K562 (cell line): ENCODE results near the gene TLDC2. TPM values are rescaled to one million over a fixed set of nuclear protein-coding genes. Genes with fewer than 3 reads are reported as not detected.
"Not testable (repeated sequence)": the region's sequence is repeated elsewhere in the genome, so short reads cannot be mapped to it uniquely, and the experiment has no call there.

Experiments
- ATAC-seq: fragments of 200-7000 bp; cut with Tn5 transposase; 3 replicates; pipeline ENCODE4 v1.9.1; 2020; ENCODE audit warnings: moderate library complexity
- BruUV-seq: library from RNA; stranded (reverse); fragments of 400-500 nt; replicated peaks from 2 replicates; lab custom pipeline; 2021; lab: Mats Ljungman, UMichigan
- CTCF ChIA-PET: fragments of 300-600 bp; formaldehyde crosslinking; extraction: SDS; loops from one replicate; lab custom pipeline; 2021; ENCODE audit warnings: low intra/inter-chr PET ratio; lab: Yijun Ruan, JAX
- POLR2A ChIA-PET: fragments of 300-600, 350-650 bp; sonication (Branson Sonifier 250); formaldehyde crosslinking; extraction: SDS; loops from one replicate; lab custom pipeline; 2021; ENCODE audit warnings: antibody characterized with exemption, inconsistent platforms; lab: Yijun Ruan, JAX
- DNase-seq, 4 experiments: peaks; one replicate each; pipeline versions ENCODE4 v3.0.0 to v3.0.0-alpha.2; 2011 to 2018; ENCODE audit warnings: low spot score in 3 of 4, mixed read lengths in 3 of 4; ENCODE audit errors: extremely low read depth in 1 of 4
- FAIRE-seq: peaks from 2 replicates; lab custom pipeline; 2011; peaks lifted over from hg19 to GRCh38; lab: Jason Lieb, UNC
- H2AFZ ChIP-seq: 2 replicates; pipeline ENCODE4 v1.6.0; 2011; ENCODE audit warnings: low read depth, low read length, control low read depth, inconsistent platforms
- H3K27ac ChIP-seq: fragments of 200-600 bp; 3 replicates; pipeline ENCODE4 v1.8.0; 2011; ENCODE audit warnings: low read depth, mild to moderate bottlenecking, control low read depth, inconsistent platforms, low read length, moderate library complexity, mixed read lengths; ENCODE audit errors: extremely low read depth
- H3K27me3 ChIP-seq, 2 experiments: fragments of 300-600 bp in 1 of 2; 2 replicates in 1 of 2; 3 replicates in 1 of 2; pipeline versions ENCODE4 v1.6.0 to v1.8.0; 2011; ENCODE audit warnings: inconsistent platforms in 2 of 2, low read length in 2 of 2, mild to moderate bottlenecking in 1 of 2, mixed read lengths in 1 of 2, moderate library complexity in 1 of 2; ENCODE audit not compliant: control insufficient read depth in 2 of 2, insufficient read depth in 2 of 2
- H3K36me3 ChIP-seq: fragments of 300-600 bp; 3 replicates; pipeline ENCODE4 v1.8.0; 2011; ENCODE audit warnings: mild to moderate bottlenecking, low read length, inconsistent platforms; ENCODE audit not compliant: control insufficient read depth, insufficient read depth
- H3K4me1 ChIP-seq, 2 experiments: fragments of 200-600 bp in 1 of 2; replicated peaks in 1 of 2; 2 replicates in 1 of 2; 3 replicates in 1 of 2; pipeline versions ENCODE4 v1.5.1 to v1.8.0; 2011; ENCODE audit warnings: inconsistent platforms in 2 of 2, low read length in 2 of 2, mild to moderate bottlenecking in 1 of 2, mixed read lengths in 1 of 2, moderate library complexity in 1 of 2; ENCODE audit not compliant: control insufficient read depth in 2 of 2, insufficient read depth in 2 of 2
- H3K4me2 ChIP-seq: 2 replicates; pipeline ENCODE4 v1.6.1; 2011; ENCODE audit warnings: low read length, control low read depth, inconsistent platforms, mixed read lengths; ENCODE audit not compliant: insufficient read depth
- H3K4me3 ChIP-seq: fragments of 200-600 bp; sonication (generic), shearing (Covaris generic); 2 replicates; pipeline ENCODE4 v1.5.1; 2016; ENCODE audit warnings: control low read depth, inconsistent platforms
- H3K79me2 ChIP-seq: fragments of 200-600 bp; 3 replicates; pipeline ENCODE4 v1.8.0; 2011; ENCODE audit warnings: low read length, inconsistent platforms; ENCODE audit not compliant: control insufficient read depth, insufficient read depth
- H3K9ac ChIP-seq, 2 experiments: 2 replicates each; pipeline versions ENCODE4 v1.6.0 to v1.6.1; 2011; ENCODE audit warnings: low read depth in 2 of 2, low read length in 2 of 2, control low read depth in 1 of 2, inconsistent platforms in 1 of 2, mild to moderate bottlenecking in 1 of 2, mixed read lengths in 1 of 2; ENCODE audit not compliant: insufficient read depth in 1 of 2
- H3K9me1 ChIP-seq: one replicate; pipeline ENCODE4 v1.6.0; 2011; ENCODE audit warnings: inconsistent platforms, mild to moderate bottlenecking, low read length, moderate library complexity; ENCODE audit not compliant: control insufficient read depth, insufficient read depth
- H3K9me3 ChIP-seq: replicated peaks from 2 replicates; pipeline ENCODE4 v1.5.1; 2011; ENCODE audit warnings: low read depth, low read length, inconsistent platforms; ENCODE audit not compliant: control insufficient read depth, insufficient read depth
- H4K20me1 ChIP-seq: replicated peaks from 2 replicates; pipeline ENCODE4 v1.6.1; 2011; ENCODE audit warnings: low read length, inconsistent platforms, mixed read lengths; ENCODE audit not compliant: control insufficient read depth, insufficient read depth
- BCL6 ChIP-seq: fragments of 250-450 bp; sonication (Bioruptor Pico); IDR thresholded peaks from 2 replicates; pipeline ENCODE4 v1.4.0; 2020
- BRD4 ChIP-seq: fragments of 200-600 bp; sonication (generic); IDR thresholded peaks from 2 replicates; pipeline ENCODE4 v1.6.1; 2017; ENCODE audit warnings: inconsistent platforms
- GTF2F1 ChIP-seq: IDR thresholded peaks from 2 replicates; pipeline ENCODE4 v1.6.1; 2011; ENCODE audit warnings: low read depth, low read length, improper control_type of control experiment
- HDGF ChIP-seq: fragments of 450-650 bp; IDR thresholded peaks from 2 replicates; pipeline ENCODE4 v1.6.1; 2016
- KAT8 ChIP-seq: fragments of 450-650 bp; IDR thresholded peaks from 2 replicates; pipeline ENCODE4 v1.6.1; 2016; ENCODE audit warnings: low read depth, mild to moderate bottlenecking
- MAFK ChIP-seq: IDR thresholded peaks from 2 replicates; pipeline ENCODE4 v1.6.1; 2011; ENCODE audit warnings: low read length, improper control_type of control experiment
- MED1 ChIP-seq: sonication (generic); formaldehyde crosslinking; IDR thresholded peaks from 2 replicates; pipeline ENCODE4 v1.8.1; 2023; ENCODE audit warnings: missing genetic modification reagents, borderline replicate concordance
- MXI1 ChIP-seq: IDR thresholded peaks from 2 replicates; pipeline ENCODE4 v1.6.1; 2011; ENCODE audit warnings: low read depth, mild to moderate bottlenecking, improper control_type of control experiment, low read length
- NFE2 ChIP-seq: IDR thresholded peaks from 2 replicates; pipeline ENCODE4 v1.6.1; 2014; ENCODE audit warnings: antibody characterized with exemption, low read depth
- NR3C1 ChIP-seq: sonication (generic); formaldehyde crosslinking; IDR thresholded peaks from 2 replicates; pipeline ENCODE4 v1.8.1; 2022; ENCODE audit warnings: missing genetic modification reagents
- PPARD ChIP-seq: fragments of 250-450 bp; sonication (Bioruptor Pico); IDR thresholded peaks from 2 replicates; pipeline ENCODE4 v1.8.0; 2022; ENCODE audit warnings: inconsistent platforms, mild to moderate bottlenecking, moderate library complexity
- SAP30 ChIP-seq: fragments of 200-600 bp; sonication (generic); IDR thresholded peaks from 2 replicates; pipeline ENCODE4 v1.6.1; 2012; ENCODE audit warnings: borderline replicate concordance, low read depth, mild to moderate bottlenecking, moderate library complexity, low read length, control low read depth, inconsistent platforms; ENCODE audit not compliant: insufficient read depth, poor library complexity, severe bottlenecking
- SLC30A9 ChIP-seq: fragments of 250-450 bp; sonication (Bioruptor Pico); IDR thresholded peaks from 2 replicates; pipeline ENCODE4 v1.8.0; 2022; ENCODE audit warnings: mild to moderate bottlenecking, moderate library complexity
- SNRNP70 ChIP-seq: fragments of 200-400 bp; formaldehyde crosslinking; optimal IDR thresholded peaks from 2 replicates; pipeline ENCODE3; 2017; ENCODE audit warnings: low read depth, low read length
- SRSF7 ChIP-seq: fragments of 200-400 bp; formaldehyde crosslinking; optimal IDR thresholded peaks from 2 replicates; pipeline ENCODE3; 2017; ENCODE audit warnings: mild to moderate bottlenecking, low read depth, low read length
- TARDBP ChIP-seq: fragments of 450-650 bp; IDR thresholded peaks from 2 replicates; pipeline ENCODE4 v1.6.1; 2016
- ZNF165 ChIP-seq: fragments of 250-450 bp; sonication (Bioruptor Pico); IDR thresholded peaks from 2 replicates; pipeline ENCODE4 v1.4.0; 2020; ENCODE audit warnings: borderline replicate concordance
- WGBS: fragments of 100-300 bp; shearing (Covaris generic); methylation state at CpG from one replicate; pipeline ENCODE4 v1.1.6; 2016; ENCODE audit warnings: low coverage, mixed read lengths; ENCODE audit not compliant: insufficient coverage; ENCODE audit errors: missing lambda C conversion rate; 5-methylcytosine and 5-hydroxymethylcytosine counted together
- in situ Hi-C: fragments of 300-500 bp; cut with MboI; formaldehyde crosslinking; loops from 4 replicates; pipeline ENCODE4 v1.15.0; 2018; ENCODE audit warnings: inconsistent platforms, mixed read lengths
- intact Hi-C: fragments of 100-400 bp; cut with micrococcal nuclease; formaldehyde crosslinking; loops from 2 replicates; pipeline ENCODE4 v1.14.2; 2022
- polyA plus RNA-seq, 8 experiments: library from polyadenylated mRNA; depleted of rRNA in 4 of 8; stranded (reverse) in 5 of 8; unstranded in 3 of 8; fragments of >200 nt; fragmentation: Nextera tagmentation in 2 of 8; fragmentation: Illumina TruSeq in 1 of 8; extraction: Ambion mirVana in 2 of 8; extraction: Trizol in 1 of 8; gene quantifications; 2 replicates each; pipeline versions ENCODE4 v1.2.1 to v1.2.3, GENCODE V29; 2011 to 2014; ENCODE audit warnings: inconsistent platforms in 1 of 8, missing spikeins in 1 of 8
- total RNA-seq, 7 experiments: library from RNA; depleted of rRNA in 6 of 7; stranded (reverse); fragments of >200 nt in 6 of 7; fragmentation: Illumina TruSeq in 2 of 7; extraction: Trizol in 2 of 7; gene quantifications; 2 replicates each; pipeline versions ENCODE4 v1.2.1 to v1.2.3, GENCODE V29; 2011 to 2021; ENCODE audit warnings: low replicate concordance in 1 of 7

The TLDC2 gene
- total and polyA plus RNA-seq, 9 of the 15 experiments (the other 6 are each of a cell fraction or from before 2014, with no cell fraction given), result not detected

GRCh38 chr20:36936341-36936740 is 60.4 kb downstream of the TLDC2 start:
- FAIRE-seq (no peak), ATAC-seq (no peak), DNase-seq (no peak)
- Histone ChIP-seq H3K27me3 (no peaks in the 10 kb centered on the region), H4K20me1 (no peaks in the 10 kb centered on the region), H2AFZ (no peak overlapping the region), H3K4me2 (no peak overlapping the region), H3K9me3 (no peaks in the 10 kb centered on the region), H3K9me1 (no peaks in the 10 kb centered on the region), H3K4me3 (no peak overlapping the region), H3K27ac (no peak overlapping the region), H3K4me1 (peaks cover 0 to 6% of the 10 kb centered on the region in 2 experiments; a peak in 2 of 5 replicates), H3K36me3 (peaks cover 15% of the 10 kb centered on the region), H3K79me2 (no peaks in the 10 kb centered on the region), H3K9ac (no peak overlapping the region)
- ChIA-PET POLR2A (interaction anchor here (1.4 kb wide), 1 partner anchor 14 kb away, joined by 4 read pairs; no protein-coding TSS in a partner anchor), CTCF (no interaction called here)
- no TSS peak for BruUV-seq
- in situ Hi-C loops (no loop called here), intact Hi-C loops (no loop called here)
- TF ChIP-seq SNRNP70, result no peak
- TF ChIP-seq HDGF, result no peak
- no peak for TF ChIP-seq BRD4
- no peak for TF ChIP-seq PPARD
- no peak for TF ChIP-seq TARDBP
- no peak for TF ChIP-seq NFE2
- TF ChIP-seq ZNF165 (CRISPR knock-in tag), result no peak
- no peak for TF ChIP-seq KAT8
- no peak for TF ChIP-seq MED1 (CRISPR knock-in tag)
- TF ChIP-seq MAFK, result no peak
- no peak for TF ChIP-seq NR3C1 (CRISPR knock-in tag)
- no peak for TF ChIP-seq SRSF7
- no peak for TF ChIP-seq BCL6 (CRISPR knock-in tag)
- TF ChIP-seq SLC30A9, result no peak
- no peak for TF ChIP-seq MXI1
- no peak for TF ChIP-seq GTF2F1
- no peak for TF ChIP-seq SAP30
- 90% methylated on average over 8 of the region's 8 CpGs for WGBS

- in situ Hi-C loops, H3K27ac ChIP-seq, H3K27me3 ChIP-seq, H2AFZ ChIP-seq, H3K4me1 ChIP-seq, H3K4me3 ChIP-seq, CTCF ChIA-PET, FAIRE-seq, H3K79me2 ChIP-seq, H4K20me1 ChIP-seq, H3K4me2 ChIP-seq, DNase-seq, H3K9me3 ChIP-seq, H3K9me1 ChIP-seq, BruUV-seq, intact Hi-C loops, H3K9ac ChIP-seq, ATAC-seq: not testable (repeated sequence)
- 68% methylated on average over 9 of the region's 9 CpGs for WGBS
- POLR2A ChIA-PET, result interaction anchor here (1.4 kb wide), 1 partner anchor 13 kb away, joined by 4 read pairs; no protein-coding TSS in a partner anchor
- peaks cover 15% of the 10 kb centered on the region for H3K36me3 ChIP-seq
Measured at GRCh38 chr20:36936761-36937401, 60.9 kb downstream of the TLDC2 start.
